Uterus (tissue), 4 donors: ENCODE results near the gene INA. TPM values are rescaled to one million over a fixed set of nuclear protein-coding genes. Genes with fewer than 3 reads are reported as not detected.
"Not testable (repeated sequence)": the region's sequence is repeated elsewhere in the genome, so short reads cannot be mapped to it uniquely, and the experiment has no call there.

Experiments
- DNase-seq, 2 donors: peaks; one replicate each; pipeline ENCODE4 v3.0.0-alpha.2; 2019 to 2020
- H3K27ac ChIP-seq, 2 donors: fragments of 200-600 bp; sonication (generic); 1 replicate in 1 of 2; 2 replicates in 1 of 2; pipeline ENCODE4 v1.5.1; 2016 to 2018
- H3K27me3 ChIP-seq, 2 donors: fragments of 200-600 bp; sonication (generic); one replicate each; pipeline ENCODE4 v1.5.1; 2018 to 2019; ENCODE audit warnings: control low read depth in 1 of 2
- H3K36me3 ChIP-seq, 2 donors: fragments of 200-600 bp; sonication (generic); one replicate each; pipeline ENCODE4 v1.5.1; 2019; ENCODE audit warnings: control low read depth in 1 of 2
- H3K4me1 ChIP-seq, 2 donors: fragments of 200-600 bp; sonication (generic); one replicate each; pipeline ENCODE4 v1.5.1; 2018 to 2019; ENCODE audit warnings: control low read depth in 1 of 2
- H3K4me3 ChIP-seq, 2 donors: fragments of 200-600 bp; sonication (generic); 1 replicate in 1 of 2; 2 replicates in 1 of 2; pipeline ENCODE4 v1.5.1; 2018 to 2019; ENCODE audit warnings: mild to moderate bottlenecking in 1 of 2
- H3K9me3 ChIP-seq, 2 donors: fragments of 200-600 bp; sonication (generic); one replicate each; pipeline ENCODE4 v1.5.1; 2019; ENCODE audit warnings: control low read depth in 1 of 2
- CTCF ChIP-seq, 4 experiments: fragments of 200-600 bp in 2 of 4; fragments of 450-650 bp in 2 of 4; sonication (generic) in 2 of 4; IDR thresholded peaks; one replicate each; pipeline ENCODE4 v1.5.1; 2016 to 2019; ENCODE audit warnings: antibody characterized with exemption in 4 of 4, mild to moderate bottlenecking in 2 of 4, moderate library complexity in 1 of 4
- POLR2A ChIP-seq, 2 donors: fragments of 450-650 bp; IDR thresholded peaks; one replicate each; pipeline ENCODE4 v1.6.1; 2016; ENCODE audit warnings: antibody characterized with exemption in 2 of 2, mild to moderate bottlenecking in 1 of 2, moderate library complexity in 1 of 2
- intact Hi-C: fragments of 100-400 bp; cut with DNase I; formaldehyde crosslinking; loops from one replicate; pipeline ENCODE4 v1.15.1; 2023; ENCODE audit warnings: low total_unique reads
- total RNA-seq, 4 donors: library from RNA; depleted of rRNA in 3 of 4; stranded (reverse); fragments of >200 nt in 3 of 4; gene quantifications; one replicate each; pipeline versions ENCODE4 v1.1.0 to v1.2.4, GENCODE V29; 2014 to 2023
- donor health status: DM: yes; HTN: yes; CAD: no.

The INA gene
- total RNA-seq, 4 donors from 2014 or later, result 0.55 TPM; not detected in 3

GRCh38 chr10:103244666-103245271 lies 32.2 kb upstream of the INA start:
- Histone ChIP-seq H3K4me3 (no peak overlapping the region), H3K27me3 (no peaks in the 10 kb centered on the region), H3K36me3 (no peaks in the 10 kb centered on the region), H3K27ac (no peak overlapping the region), H3K4me1 (no peaks in the 10 kb centered on the region), H3K9me3 (no peaks in the 10 kb centered on the region)
- intact Hi-C loops, result loop anchor here (5.0 kb wide), 1 partner anchor 327 kb away; the partner anchor contains the start of gene CNNM2
- peak; percentile 69 to 75 for DNase-seq
- TF ChIP-seq POLR2A (IDR thresholded peaks at IDR 0.05), result no peak
- TF ChIP-seq CTCF (IDR thresholded peaks at IDR 0.05), result peak; percentile 69 to 87 (median 78)

DNA sequence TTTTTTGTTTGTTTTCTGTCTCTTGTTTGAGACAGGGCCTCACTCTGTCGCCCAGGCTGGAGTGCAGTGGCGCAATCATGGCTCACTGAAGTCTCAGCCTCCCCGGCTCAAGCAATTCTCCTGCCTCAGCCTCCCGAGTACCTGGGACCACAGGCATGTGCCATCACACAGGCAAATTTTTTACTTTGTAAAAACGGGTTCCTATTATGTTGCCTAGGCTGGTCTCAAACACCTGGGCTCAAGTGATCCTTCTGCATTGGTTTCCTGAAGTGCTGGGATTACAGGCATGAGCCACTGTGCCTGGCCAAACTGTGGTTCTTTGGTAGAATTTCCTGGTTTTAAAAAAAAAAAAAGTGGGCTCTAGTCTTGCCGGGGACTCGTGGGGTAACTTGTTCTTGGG lies 31.4 kb upstream of the INA start, which contains the start of gene RPEL1:
RPEL1 (plus strand) TSS at position 301 of the 400 bp plus-strand sequence. CDS start 110 bp downstream, outside the sequence.
- H3K27me3 ChIP-seq, H3K27ac ChIP-seq, intact Hi-C loops, H3K4me1 ChIP-seq, DNase-seq, H3K9me3 ChIP-seq, H3K36me3 ChIP-seq, H3K4me3 ChIP-seq: not testable (repeated sequence)

DNA sequence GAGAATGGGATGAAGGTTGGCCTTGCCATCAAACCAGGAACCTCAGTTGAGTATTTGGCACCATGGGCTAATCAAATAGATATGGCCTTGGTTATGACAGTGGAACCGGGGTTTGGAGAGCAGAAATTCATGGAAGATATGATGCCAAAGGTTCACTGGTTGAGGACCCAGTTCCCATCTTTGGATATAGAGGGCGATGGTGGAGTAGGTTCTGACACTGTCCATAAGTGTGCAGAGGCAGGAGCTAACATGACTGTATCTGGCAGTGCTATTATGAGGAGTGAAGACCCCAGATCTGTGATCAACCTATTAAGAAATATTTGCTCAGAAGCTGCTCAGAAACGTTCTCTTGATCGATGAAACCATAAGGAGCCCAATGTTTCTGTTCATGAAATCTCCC lies 30.6 kb upstream of the INA start:
- no peak for TF ChIP-seq POLR2A (IDR thresholded peaks at IDR 0.05)
- no peak for TF ChIP-seq CTCF (IDR thresholded peaks at IDR 0.05)
- Histone ChIP-seq H3K9me3 (no peaks in the 10 kb centered on the region), H3K27me3 (no peaks in the 10 kb centered on the region), H3K4me3 (no peak overlapping the region), H3K4me1 (no peaks in the 10 kb centered on the region), H3K27ac (no peak overlapping the region), H3K36me3 (no peaks in the 10 kb centered on the region)
- intact Hi-C loops, result no loop called here
- no peak for DNase-seq

- no peaks in the 10 kb centered on the region for H3K9me3 ChIP-seq
- H3K27ac ChIP-seq, result no peak overlapping the region
- TF ChIP-seq CTCF (IDR thresholded peaks at IDR 0.05) (no peak), POLR2A (IDR thresholded peaks at IDR 0.05) (no peak)
- H3K4me1 ChIP-seq, result no peaks in the 10 kb centered on the region
- intact Hi-C loops, result no loop called here
- no peak for DNase-seq
- H3K36me3 ChIP-seq, result no peaks in the 10 kb centered on the region
- no peaks in the 10 kb centered on the region for H3K27me3 ChIP-seq
- H3K4me3 ChIP-seq, result no peak overlapping the region
These were observed 22.8 kb upstream of the INA start for GRCh38 chr10:103254113-103254512.

- Histone ChIP-seq H3K4me3 (no peak overlapping the region), H3K27ac (no peak overlapping the region), H3K4me1 (no peaks in the 10 kb centered on the region), H3K9me3 (no peaks in the 10 kb centered on the region), H3K36me3 (no peaks in the 10 kb centered on the region), H3K27me3 (no peaks in the 10 kb centered on the region)
- intact Hi-C loops, result no loop called here
- TF ChIP-seq CTCF (IDR thresholded peaks at IDR 0.05) (no peak), POLR2A (IDR thresholded peaks at IDR 0.05) (no peak)
- DNase-seq, result no peak
These were observed 22.2 kb upstream of the INA start for GRCh38 chr10:103254538-103255325.
